HG03342 (cell line): ENCODE measurements around the gene LMCD1.

ENCODE experiments used
- ATAC-seq: cut with Tn5 transposase; IDR thresholded peaks from one replicate; pipeline ENCODE4 v1.9.1; 2021; ENCODE audit warnings: mild to moderate bottlenecking, moderate library complexity; ENCODE audit not compliant: unreplicated experiment

The LMCD1 gene

GRCh38 chr3:8501371-8502131 lies at the start of gene LMCD1:
TSS of gene LMCD1 (plus strand) at chr3:8501823. CDS start at chr3:8501939, 116 bp downstream.
- ATAC-seq, result peak; percentile 96

GRCh38 chr3:8452112-8452511 lies 49.5 kb upstream of the LMCD1 start:
- no peak for ATAC-seq

GRCh38 chr3:8453153-8453552 lies 48.5 kb upstream of the LMCD1 start:
- ATAC-seq, result no peak

GRCh38 chr3:8455526-8456411 lies 45.9 kb upstream of the LMCD1 start:
- ATAC-seq, result no peak

GRCh38 chr3:8456412-8456811 lies 45.2 kb upstream of the LMCD1 start:
- no peak for ATAC-seq

GRCh38 chr3:8457039-8457438 lies 44.6 kb upstream of the LMCD1 start:
- no peak for ATAC-seq

GRCh38 chr3:8458238-8458661 lies 43.4 kb upstream of the LMCD1 start:
- ATAC-seq, result no peak

- no peak for ATAC-seq
Measured at GRCh38 chr3:8458711-8459110, 42.9 kb upstream of the LMCD1 start.

GRCh38 chr3:8460050-8460708 lies 41.4 kb upstream of the LMCD1 start:
- no peak for ATAC-seq

GRCh38 chr3:8460815-8461456 lies 40.7 kb upstream of the LMCD1 start:
- no peak for ATAC-seq

- no peak for ATAC-seq
Measured at GRCh38 chr3:8464668-8465067, 37.0 kb upstream of the LMCD1 start.

- ATAC-seq, result no peak
Measured at GRCh38 chr3:8466526-8466925, 35.1 kb upstream of the LMCD1 start.

GRCh38 chr3:8470801-8471200 lies 30.8 kb upstream of the LMCD1 start:
- no peak for ATAC-seq

- no peak for ATAC-seq
Measured at GRCh38 chr3:8472549-8472948, 29.1 kb upstream of the LMCD1 start.

GRCh38 chr3:8473029-8473428 lies 28.6 kb upstream of the LMCD1 start:
- no peak for ATAC-seq

GRCh38 chr3:8473990-8474389 lies 27.6 kb upstream of the LMCD1 start:
- no peak for ATAC-seq

GRCh38 chr3:8474991-8475390 lies 26.6 kb upstream of the LMCD1 start:
- no peak for ATAC-seq

- ATAC-seq, result no peak
Measured at GRCh38 chr3:8480699-8481098, 20.9 kb upstream of the LMCD1 start.

GRCh38 chr3:8481380-8481779 lies 20.2 kb upstream of the LMCD1 start:
- no peak for ATAC-seq

GRCh38 chr3:8482263-8482662 lies 19.4 kb upstream of the LMCD1 start:
- no peak for ATAC-seq
